Vein endothelial cell (primary cell): ENCODE results near the gene MBD3L4. TPM values are rescaled to one million over a fixed set of nuclear protein-coding genes. Genes with fewer than 3 reads are reported as not detected.

Experiments used
- total RNA-seq: library from RNA; depleted of rRNA; stranded (reverse); fragments of >200 nt; gene quantifications from 2 replicates; pipeline ENCODE4 v1.2.3, GENCODE V29; 2012

The MBD3L4 gene
- total RNA-seq, result not detected in 2 replicates

GRCh38 chr19:7040079-7040478 is at the start of gene MBD3L4:
Gene MBD3L4, minus strand, starts transcription at chr19:7040179. Its CDS starts 35 bp downstream, at chr19:7040144.

GRCh38 chr19:7069042-7069903 is 29.3 kb upstream of the MBD3L4 start, which contains the start of gene ZNF557:
Gene ZNF557, plus strand, starts transcription at chr19:7069703. Its CDS starts 5,372 bp downstream, at chr19:7075075.

DNA sequence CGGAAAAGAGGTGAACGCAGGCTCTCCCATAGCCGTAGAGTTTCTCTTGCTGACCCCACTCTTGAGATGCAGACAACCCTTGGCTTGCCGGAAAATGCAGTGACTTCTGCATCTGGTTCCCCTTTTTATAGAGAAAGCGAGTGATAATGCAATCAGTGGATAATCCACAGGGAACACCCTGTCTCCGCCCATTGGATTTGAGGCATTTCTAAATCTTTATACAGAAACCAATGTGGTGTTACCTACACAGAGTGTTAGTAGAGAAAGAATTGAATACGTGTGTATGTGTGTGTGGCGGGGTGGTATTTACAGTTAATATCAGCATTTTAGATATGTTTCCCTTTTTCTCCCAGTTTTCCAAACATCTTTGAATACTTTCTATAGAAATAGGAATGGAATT is 18.6 kb upstream of the MBD3L4 start, which contains the start of gene MBD3L3:
Gene MBD3L3 (minus strand): TSS at position 101 of the 400 bp plus-strand sequence. CDS start 71 bp downstream, at position 30.

DNA sequence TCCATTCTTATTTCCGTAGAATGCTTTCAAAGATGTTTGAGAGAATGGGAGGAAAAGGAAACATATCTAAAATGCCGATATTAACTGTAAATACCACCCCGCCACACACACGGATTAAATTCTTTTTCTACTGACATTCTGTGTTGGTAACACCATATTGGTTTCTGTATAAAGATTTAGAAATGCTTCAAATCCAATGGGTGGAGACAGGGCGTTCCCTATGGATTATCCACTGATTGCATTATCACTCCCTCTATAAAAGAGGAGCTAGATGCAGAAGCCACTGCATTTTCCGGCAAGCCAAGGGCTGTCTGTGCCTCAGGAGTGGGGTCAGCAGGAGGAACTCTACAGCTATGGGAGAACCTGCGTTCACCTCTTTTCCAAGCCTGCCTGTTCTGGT is 9.0 kb upstream of the MBD3L4 start, which contains the start of gene MBD3L2:
Gene MBD3L2 (plus strand): TSS at position 301 of the 400 bp plus-strand sequence. CDS start 53 bp downstream, at position 354.

GRCh38 chr19:7030278-7030677 is 9.7 kb downstream of the MBD3L4 start, which contains the start of gene MBD3L5:
Gene MBD3L5, plus strand, starts transcription at chr19:7030578. Its CDS starts 34 bp downstream, at chr19:7030612.

DNA sequence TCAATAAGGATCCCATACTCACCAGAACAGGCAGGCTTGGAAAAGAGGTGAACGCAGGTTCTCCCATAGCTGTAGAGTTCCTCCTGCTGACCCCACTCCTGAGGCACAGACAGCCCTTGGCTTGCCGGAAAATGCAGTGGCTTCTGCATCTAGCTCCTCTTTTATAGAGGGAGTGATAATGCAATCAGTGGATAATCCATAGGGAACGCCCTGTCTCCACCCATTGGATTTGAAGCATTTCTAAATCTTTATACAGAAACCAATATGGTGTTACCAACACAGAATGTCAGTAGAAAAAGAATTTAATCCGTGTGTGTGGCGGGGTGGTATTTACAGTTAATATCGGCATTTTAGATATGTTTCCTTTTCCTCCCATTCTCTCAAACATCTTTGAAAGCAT is 18.6 kb downstream of the MBD3L4 start, which contains the start of gene MBD3L2B:
Gene MBD3L2B (minus strand): TSS at position 101 of the 400 bp plus-strand sequence. CDS start 34 bp downstream, at position 67.

Other genes starting within 250 kb of the MBD3L4 start
- not detected in 2 replicates for gene ADGRE1, start 152.6 kb downstream of the MBD3L4 start, total RNA-seq
- not detected in 2 replicates for gene MBD3L2B, start 18.7 kb downstream of the MBD3L4 start, total RNA-seq
- not detected in 2 replicates for gene MBD3L5, start 9.6 kb downstream of the MBD3L4 start, total RNA-seq
- not detected in 2 replicates for gene MBD3L2, start 9.1 kb upstream of the MBD3L4 start, total RNA-seq
- gene MBD3L3, start 18.5 kb upstream of the MBD3L4 start, total RNA-seq, result not detected in 2 replicates
- 13.4 and 13.8 TPM in 2 replicates for gene ZNF557, start 29.5 kb upstream of the MBD3L4 start, total RNA-seq